Esophagus squamous epithelium (tissue), 4 donors: ENCODE data around the gene IL19.

Source experiments
- POLR2A ChIP-seq, 4 donors: fragments of 450-650 bp; IDR thresholded peaks; one replicate each; pipeline ENCODE4 v1.6.1; 2017; ENCODE audit warnings: antibody characterized with exemption in 4 of 4, mild to moderate bottlenecking in 4 of 4, moderate library complexity in 3 of 4
- TF ChIP-seq, protein P1 (sequence below), 6 experiments: fragments of 450-650 bp in 4 of 6; fragments of 200-600 bp in 2 of 6; sonication (generic) in 2 of 6; IDR thresholded peaks; one replicate each; pipeline ENCODE4 v1.5.1; 2016 to 2019; ENCODE audit warnings: antibody characterized with exemption in 6 of 6, mild to moderate bottlenecking in 4 of 6, moderate library complexity in 4 of 6

GRCh38 chr1:206804156-206804737 is 33.7 kb downstream of the IL19 start:
- TF ChIP-seq, protein P1, sequence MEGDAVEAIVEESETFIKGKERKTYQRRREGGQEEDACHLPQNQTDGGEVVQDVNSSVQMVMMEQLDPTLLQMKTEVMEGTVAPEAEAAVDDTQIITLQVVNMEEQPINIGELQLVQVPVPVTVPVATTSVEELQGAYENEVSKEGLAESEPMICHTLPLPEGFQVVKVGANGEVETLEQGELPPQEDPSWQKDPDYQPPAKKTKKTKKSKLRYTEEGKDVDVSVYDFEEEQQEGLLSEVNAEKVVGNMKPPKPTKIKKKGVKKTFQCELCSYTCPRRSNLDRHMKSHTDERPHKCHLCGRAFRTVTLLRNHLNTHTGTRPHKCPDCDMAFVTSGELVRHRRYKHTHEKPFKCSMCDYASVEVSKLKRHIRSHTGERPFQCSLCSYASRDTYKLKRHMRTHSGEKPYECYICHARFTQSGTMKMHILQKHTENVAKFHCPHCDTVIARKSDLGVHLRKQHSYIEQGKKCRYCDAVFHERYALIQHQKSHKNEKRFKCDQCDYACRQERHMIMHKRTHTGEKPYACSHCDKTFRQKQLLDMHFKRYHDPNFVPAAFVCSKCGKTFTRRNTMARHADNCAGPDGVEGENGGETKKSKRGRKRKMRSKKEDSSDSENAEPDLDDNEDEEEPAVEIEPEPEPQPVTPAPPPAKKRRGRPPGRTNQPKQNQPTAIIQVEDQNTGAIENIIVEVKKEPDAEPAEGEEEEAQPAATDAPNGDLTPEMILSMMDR (IDR thresholded peaks at IDR 0.05), result no peak
- TF ChIP-seq POLR2A (IDR thresholded peaks at IDR 0.05), result no peak
